IPS DF 6.9 (cell line): ENCODE data around the gene BLMH.

Experiments
- DNase-seq: peaks from one replicate; pipeline ENCODE4 v3.0.0-alpha.2; 2013; ENCODE audit warnings: low read depth, low spot score
- H3K27ac ChIP-seq: one replicate; pipeline ENCODE4 v1.5.1; 2013; ENCODE audit warnings: low read length, control low read depth
- H3K27me3 ChIP-seq: 2 replicates; pipeline ENCODE4 v1.6.1; 2013; ENCODE audit warnings: mild to moderate bottlenecking, low read length; ENCODE audit not compliant: control insufficient read depth, insufficient read depth
- H3K36me3 ChIP-seq: 2 replicates; pipeline ENCODE4 v1.6.1; 2013; ENCODE audit warnings: low read length; ENCODE audit not compliant: control insufficient read depth, insufficient read depth
- H3K4me1 ChIP-seq: 2 replicates; pipeline ENCODE4 v1.6.1; 2013; ENCODE audit warnings: low read length; ENCODE audit not compliant: control insufficient read depth, insufficient read depth
- H3K4me3 ChIP-seq: 2 replicates; pipeline ENCODE4 v1.5.1; 2013; ENCODE audit warnings: mild to moderate bottlenecking, low read length
- H3K9me3 ChIP-seq: 2 replicates; pipeline ENCODE4 v1.6.1; 2013; ENCODE audit warnings: low read length, inconsistent platforms; ENCODE audit not compliant: control insufficient read depth, insufficient read depth
- WGBS: extraction: QIAGEN DNeasy Blood & Tissue Kit; methylation state at CpG from one replicate; pipeline ENCODE4 v1.1.7; 2013; ENCODE audit warnings: mixed read lengths, missing lambda C conversion rate; ENCODE audit not compliant: insufficient read length, insufficient coverage; 5-methylcytosine and 5-hydroxymethylcytosine counted together

The BLMH gene

DNA sequence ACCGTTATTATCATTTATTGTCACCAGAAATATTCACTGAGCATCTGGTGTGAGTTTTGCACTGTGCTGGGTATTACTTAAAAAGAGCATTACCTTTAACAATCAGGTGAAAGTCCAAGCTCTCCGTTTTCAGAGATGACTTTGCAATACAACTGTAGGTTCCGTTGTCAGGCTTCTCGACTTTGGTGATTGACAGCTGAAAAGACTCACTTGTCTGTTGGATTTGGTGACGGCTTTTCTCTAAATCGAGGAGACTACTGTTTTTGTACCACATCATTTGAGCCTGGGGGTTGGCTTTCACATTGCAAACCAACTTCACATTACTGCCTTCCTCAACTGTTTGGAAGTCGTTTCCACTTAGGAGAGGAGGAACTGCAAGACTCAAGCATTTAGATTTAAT is 33.0 kb upstream of the BLMH start:
- DNase-seq: no peak
- H3K27ac ChIP-seq: no peak overlapping the region
- H3K4me3 ChIP-seq: no peak overlapping the region
- no peaks in the 10 kb centered on the region for H3K36me3 ChIP-seq
- no peaks in the 10 kb centered on the region for H3K9me3 ChIP-seq
- no peaks in the 10 kb centered on the region for H3K4me1 ChIP-seq
- WGBS: no CpG with 5 or more reads among the region's 7 CpGs
- no peaks in the 10 kb centered on the region for H3K27me3 ChIP-seq

DNA sequence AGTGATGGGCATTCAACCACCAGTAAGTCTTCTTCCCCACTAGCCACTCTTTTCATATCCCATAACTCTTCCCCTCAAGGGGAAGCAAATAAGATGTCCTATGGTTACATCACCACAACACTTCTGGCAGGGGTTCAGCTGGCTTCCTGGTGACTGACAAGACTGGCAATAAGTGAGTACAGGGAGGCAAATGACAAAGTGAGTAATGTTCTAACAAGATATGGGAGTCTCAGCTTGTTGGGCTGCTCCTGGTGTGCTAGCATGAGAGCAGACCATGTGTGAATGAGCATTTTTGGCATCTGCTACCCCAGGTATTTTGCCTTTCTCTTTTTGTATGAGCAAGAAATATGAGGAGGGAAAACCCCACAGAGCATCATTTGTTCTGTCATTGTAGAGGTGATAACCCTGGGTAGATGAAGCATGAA is 32.2 kb upstream of the BLMH start:
- Histone ChIP-seq H3K27me3 (no peaks in the 10 kb centered on the region), H3K36me3 (no peaks in the 10 kb centered on the region), H3K27ac (no peak overlapping the region), H3K4me1 (no peaks in the 10 kb centered on the region), H3K4me3 (no peak overlapping the region), H3K9me3 (no peaks in the 10 kb centered on the region)
- no peak for DNase-seq

DNA sequence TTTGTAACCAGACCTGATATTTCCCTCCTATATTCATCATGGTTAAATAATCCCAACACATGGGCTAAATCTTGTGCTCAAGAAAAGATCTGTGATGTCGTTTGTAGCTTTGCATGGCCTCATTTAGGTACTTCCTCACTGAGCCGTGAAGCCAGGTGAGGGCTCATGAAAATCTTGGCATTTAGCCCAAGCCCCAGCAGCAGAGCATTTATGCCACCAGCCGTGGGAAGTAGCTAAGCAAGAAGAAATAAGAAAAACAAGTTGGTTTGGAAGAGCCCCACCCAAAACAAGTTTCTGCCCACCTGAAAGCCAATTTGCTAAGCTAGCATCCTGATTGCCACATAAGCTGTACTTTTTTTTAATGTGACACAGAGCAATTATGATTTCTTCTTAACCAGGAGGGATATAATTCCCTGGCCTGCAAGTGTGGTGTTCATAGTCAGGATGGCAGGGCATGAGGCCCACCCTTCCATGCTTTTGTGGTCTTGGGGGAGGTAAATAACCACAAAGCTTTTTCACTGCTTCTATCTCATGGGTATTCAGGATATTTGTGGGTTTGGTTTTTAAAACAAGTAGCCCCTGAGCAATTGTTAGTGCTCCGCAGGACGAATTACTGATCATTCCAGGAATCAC is 31.6 kb upstream of the BLMH start:
- Histone ChIP-seq H3K27me3 (no peaks in the 10 kb centered on the region), H3K9me3 (no peaks in the 10 kb centered on the region), H3K4me3 (no peak overlapping the region), H3K36me3 (no peaks in the 10 kb centered on the region), H3K4me1 (no peaks in the 10 kb centered on the region), H3K27ac (no peak overlapping the region)
- no CpG with 5 or more reads among the region's 5 CpGs for WGBS
- no peak for DNase-seq

DNA sequence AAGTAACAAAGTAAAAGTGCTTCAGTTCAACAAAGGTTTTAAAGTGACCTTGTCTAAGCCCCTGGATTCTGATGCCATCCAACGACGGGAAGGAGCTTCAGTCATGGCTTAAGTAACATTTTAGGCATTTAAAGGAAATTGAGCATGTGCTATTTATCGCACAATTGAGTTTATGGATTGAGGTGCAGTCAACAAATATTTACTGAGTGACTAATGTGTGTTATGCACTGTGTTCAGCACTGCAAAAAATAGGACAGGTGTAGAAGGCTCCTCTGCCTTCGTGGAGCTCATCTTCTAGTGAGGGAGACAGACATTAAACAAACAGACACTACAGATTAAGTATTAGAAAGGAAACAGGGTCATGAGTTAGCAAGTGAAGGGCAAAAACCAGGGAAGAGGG is 29.6 kb upstream of the BLMH start:
- Histone ChIP-seq H3K27ac (no peak overlapping the region), H3K9me3 (no peaks in the 10 kb centered on the region), H3K4me1 (no peaks in the 10 kb centered on the region), H3K4me3 (no peak overlapping the region), H3K36me3 (no peaks in the 10 kb centered on the region), H3K27me3 (no peaks in the 10 kb centered on the region)
- DNase-seq: no peak
- WGBS: no CpG with 5 or more reads among the region's 4 CpGs

DNA sequence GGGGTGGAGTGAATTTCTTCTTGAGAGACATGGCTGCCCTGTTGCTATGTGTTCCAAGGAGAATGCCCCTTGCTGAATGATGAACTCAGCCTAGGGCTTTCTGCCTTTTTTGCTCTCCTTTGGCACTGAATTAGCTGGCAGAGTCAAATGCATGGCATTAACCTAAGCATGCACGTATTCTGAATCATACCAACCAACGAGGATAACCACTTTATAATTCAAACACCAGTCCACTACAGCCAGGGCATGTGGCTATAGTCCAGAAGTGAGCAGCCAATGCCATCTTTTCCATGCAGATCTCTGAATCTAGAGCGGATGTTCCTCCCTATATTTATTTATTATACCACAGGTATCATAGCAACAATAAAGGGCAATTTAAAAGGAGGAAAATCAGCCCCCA is 26.4 kb upstream of the BLMH start:
- no CpG with 5 or more reads among the region's 3 CpGs for WGBS
- DNase-seq: no peak
- H3K27ac ChIP-seq: no peak overlapping the region
- H3K36me3 ChIP-seq: no peaks in the 10 kb centered on the region
- no peaks in the 10 kb centered on the region for H3K4me1 ChIP-seq
- no peak overlapping the region for H3K4me3 ChIP-seq
- no peaks in the 10 kb centered on the region for H3K27me3 ChIP-seq
- H3K9me3 ChIP-seq: no peaks in the 10 kb centered on the region

DNA sequence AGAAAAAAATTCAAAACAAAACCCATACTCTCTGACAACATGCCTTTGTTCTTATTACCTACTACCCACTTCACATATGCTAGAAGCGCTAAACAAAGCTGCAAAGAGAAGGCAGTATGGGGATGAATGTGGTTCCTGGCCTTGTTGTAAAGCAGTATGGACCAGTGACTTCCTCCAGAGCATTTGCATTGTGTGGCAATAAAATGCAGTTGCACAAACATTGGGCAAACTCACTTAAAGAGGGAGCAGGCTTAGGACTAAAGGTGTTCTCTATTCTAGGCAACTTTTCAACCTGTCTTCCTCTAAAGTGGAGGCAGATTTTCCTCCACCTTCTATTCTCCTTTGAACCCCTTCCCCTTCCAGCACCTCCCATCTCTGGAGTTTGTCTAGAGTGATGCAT is 25.0 kb upstream of the BLMH start:
- Histone ChIP-seq H3K9me3 (no peaks in the 10 kb centered on the region), H3K4me3 (no peak overlapping the region)
- DNase-seq: no peak

DNA sequence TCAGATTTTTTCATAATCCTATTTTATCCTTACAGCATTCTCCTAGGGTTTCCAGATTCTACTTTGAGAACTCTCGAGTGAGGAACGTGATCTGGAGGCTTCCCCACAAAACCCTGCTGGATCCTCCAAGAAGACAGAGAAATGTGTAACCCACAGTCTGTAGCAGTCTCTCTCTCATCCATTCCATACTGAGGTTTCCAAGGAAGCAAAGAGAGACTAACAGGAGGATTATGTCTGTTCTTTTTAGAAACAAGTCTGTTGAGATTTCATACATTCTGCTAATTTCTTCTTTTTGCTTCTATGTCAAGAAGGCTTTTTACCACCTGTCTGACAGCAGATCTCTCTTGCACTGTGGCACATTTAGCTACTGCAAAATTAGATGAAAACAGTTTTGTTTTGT is 23.4 kb upstream of the BLMH start:
- Histone ChIP-seq H3K36me3 (no peaks in the 10 kb centered on the region), H3K27ac (no peak overlapping the region), H3K4me1 (no peaks in the 10 kb centered on the region), H3K9me3 (no peaks in the 10 kb centered on the region), H3K4me3 (no peak overlapping the region), H3K27me3 (no peaks in the 10 kb centered on the region)
- no CpG with 5 or more reads among the region's 2 CpGs for WGBS
- no peak for DNase-seq

More for the DNA sequence above, 25.0 kb upstream of the BLMH start:
- WGBS: no CpG with 5 or more reads among the region's 1 CpG
- H3K27ac ChIP-seq: no peak overlapping the region
- no peaks in the 10 kb centered on the region for H3K27me3 ChIP-seq
- H3K36me3 ChIP-seq: no peaks in the 10 kb centered on the region
- no peaks in the 10 kb centered on the region for H3K4me1 ChIP-seq

DNA sequence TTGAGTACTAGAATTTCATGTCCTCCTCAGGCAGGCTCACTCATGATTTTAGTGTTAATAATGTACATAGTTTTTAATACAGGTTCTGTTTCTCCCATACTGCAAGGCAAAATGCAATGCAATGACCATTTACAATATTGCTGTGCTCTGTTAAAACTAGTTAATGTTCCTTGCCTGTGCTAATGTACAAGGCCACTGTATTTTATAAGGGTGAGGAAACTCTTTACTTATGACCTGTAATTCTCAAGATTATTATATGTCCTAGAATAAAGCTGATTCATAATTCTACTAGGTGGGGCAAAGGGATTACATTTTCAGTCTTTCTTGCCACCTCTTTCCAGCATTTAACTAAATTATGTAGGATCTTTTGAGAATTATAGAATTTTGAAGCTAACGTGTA is 22.7 kb upstream of the BLMH start:
- Histone ChIP-seq H3K4me3 (no peak overlapping the region), H3K27me3 (no peaks in the 10 kb centered on the region), H3K36me3 (no peaks in the 10 kb centered on the region), H3K4me1 (no peaks in the 10 kb centered on the region), H3K9me3 (no peaks in the 10 kb centered on the region), H3K27ac (no peak overlapping the region)
- no CpG with 5 or more reads among the region's 1 CpG for WGBS
- no peak for DNase-seq

DNA sequence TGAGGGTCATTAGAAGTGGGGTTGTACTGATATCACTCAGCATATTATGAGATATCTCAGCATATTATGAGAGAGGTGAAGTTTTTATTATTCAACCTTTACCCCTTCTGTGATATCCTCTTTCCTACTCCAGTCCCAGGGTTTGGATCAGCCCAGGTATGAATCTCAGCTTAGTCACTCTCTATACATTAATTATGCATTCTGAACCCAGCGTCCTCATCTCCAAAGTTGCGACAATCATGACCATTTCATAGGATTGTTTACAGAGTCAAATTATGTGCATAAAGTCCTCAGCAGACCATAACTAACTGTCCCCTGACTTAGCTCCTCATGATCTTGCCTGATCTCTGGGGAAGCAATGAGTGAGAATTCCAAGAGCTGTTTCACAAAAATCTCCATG is 20.5 kb upstream of the BLMH start:
- Histone ChIP-seq H3K4me3 (no peak overlapping the region), H3K36me3 (no peaks in the 10 kb centered on the region), H3K27me3 (no peaks in the 10 kb centered on the region), H3K4me1 (no peaks in the 10 kb centered on the region), H3K9me3 (no peaks in the 10 kb centered on the region), H3K27ac (no peak overlapping the region)
- no CpG with 5 or more reads among the region's 2 CpGs for WGBS
- DNase-seq: no peak

DNA sequence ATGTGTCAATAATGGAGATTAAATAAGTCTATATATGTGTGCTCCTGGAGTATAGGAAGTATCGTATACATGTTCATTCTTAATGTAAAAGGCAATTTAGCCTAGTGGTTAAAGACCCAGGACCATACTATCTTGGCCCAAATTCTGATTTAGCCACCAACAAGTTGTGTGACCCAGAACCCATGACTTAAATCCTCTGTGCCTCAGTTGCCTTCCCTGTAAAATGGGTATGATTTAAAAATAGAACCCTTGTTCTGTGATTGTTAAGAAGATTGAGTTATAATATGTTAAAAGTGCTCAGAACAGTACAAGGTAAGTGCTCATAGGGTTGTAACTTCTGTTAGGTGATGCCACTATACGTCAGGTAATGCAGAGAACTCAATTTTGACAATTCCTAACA is 18.8 kb upstream of the BLMH start:
- Histone ChIP-seq H3K9me3 (no peaks in the 10 kb centered on the region), H3K36me3 (no peaks in the 10 kb centered on the region), H3K27me3 (no peaks in the 10 kb centered on the region), H3K27ac (no peak overlapping the region), H3K4me3 (no peak overlapping the region), H3K4me1 (no peaks in the 10 kb centered on the region)
- no peak for DNase-seq
- no CpG with 5 or more reads among the region's 2 CpGs for WGBS

DNA sequence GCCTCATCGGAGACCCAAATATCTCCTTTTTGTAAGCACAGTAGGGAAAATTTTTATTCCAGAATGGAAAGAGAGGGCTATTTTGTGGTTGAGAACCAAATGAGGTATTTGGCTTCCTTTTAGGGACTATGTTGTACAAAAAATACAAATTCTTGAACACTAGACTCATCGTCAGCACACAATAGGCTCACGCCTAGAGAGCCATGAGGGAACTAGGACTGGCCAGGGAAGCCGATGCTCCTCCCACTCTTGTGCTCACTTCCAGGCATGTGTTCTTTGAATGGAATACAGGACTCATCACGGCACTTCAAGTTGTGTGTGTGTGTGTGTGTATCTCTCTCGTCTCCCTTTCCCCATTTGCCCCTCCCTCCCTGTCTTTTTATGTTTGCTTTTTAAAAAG is 17.8 kb upstream of the BLMH start:
- no peaks in the 10 kb centered on the region for H3K27me3 ChIP-seq
- no peaks in the 10 kb centered on the region for H3K4me1 ChIP-seq
- no peak overlapping the region for H3K27ac ChIP-seq
- H3K9me3 ChIP-seq: no peaks in the 10 kb centered on the region
- no peak overlapping the region for H3K4me3 ChIP-seq
- WGBS: no CpG with 5 or more reads among the region's 6 CpGs
- DNase-seq: no peak
- no peaks in the 10 kb centered on the region for H3K36me3 ChIP-seq
